GM18907 (cell line): Measurements from ENCODE around the gene GSTM2.

Source experiments
- ATAC-seq: cut with Tn5 transposase; IDR thresholded peaks from one replicate; pipeline ENCODE4 v1.9.1; 2021; ENCODE audit warnings: mild to moderate bottlenecking, moderate library complexity; ENCODE audit not compliant: unreplicated experiment

The GSTM2 gene

DNA sequence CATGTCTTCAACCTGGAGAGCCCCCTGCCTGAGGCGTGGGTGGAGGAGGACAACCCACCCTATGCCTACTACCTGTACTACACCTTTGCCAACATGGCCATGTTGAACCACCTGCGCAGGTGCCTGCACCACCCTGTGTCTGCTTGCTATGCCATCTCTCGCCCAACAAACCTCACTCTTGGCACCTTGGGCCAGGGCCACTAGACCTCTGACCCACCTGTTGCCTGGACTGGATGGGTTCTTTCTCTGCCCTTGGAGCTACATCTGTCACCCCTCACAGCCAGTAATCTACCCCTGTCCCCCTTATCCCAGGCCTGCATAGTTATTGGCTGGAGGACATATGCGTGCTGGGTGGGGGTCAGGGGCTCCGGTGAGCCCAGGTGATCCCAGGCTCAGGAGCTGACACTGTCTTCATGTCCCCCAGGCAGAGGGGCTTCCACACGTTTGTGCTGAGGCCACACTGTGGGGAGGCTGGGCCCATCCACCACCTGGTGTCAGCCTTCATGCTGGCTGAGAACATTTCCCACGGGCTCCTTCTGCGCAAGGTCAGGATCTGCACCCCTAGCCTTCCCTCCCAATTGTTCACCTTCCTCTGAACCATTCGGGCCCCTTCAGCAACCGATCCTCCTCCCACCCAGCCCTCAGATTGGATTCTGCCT is 38.4 kb upstream of the GSTM2 start:
- no peak for ATAC-seq

DNA sequence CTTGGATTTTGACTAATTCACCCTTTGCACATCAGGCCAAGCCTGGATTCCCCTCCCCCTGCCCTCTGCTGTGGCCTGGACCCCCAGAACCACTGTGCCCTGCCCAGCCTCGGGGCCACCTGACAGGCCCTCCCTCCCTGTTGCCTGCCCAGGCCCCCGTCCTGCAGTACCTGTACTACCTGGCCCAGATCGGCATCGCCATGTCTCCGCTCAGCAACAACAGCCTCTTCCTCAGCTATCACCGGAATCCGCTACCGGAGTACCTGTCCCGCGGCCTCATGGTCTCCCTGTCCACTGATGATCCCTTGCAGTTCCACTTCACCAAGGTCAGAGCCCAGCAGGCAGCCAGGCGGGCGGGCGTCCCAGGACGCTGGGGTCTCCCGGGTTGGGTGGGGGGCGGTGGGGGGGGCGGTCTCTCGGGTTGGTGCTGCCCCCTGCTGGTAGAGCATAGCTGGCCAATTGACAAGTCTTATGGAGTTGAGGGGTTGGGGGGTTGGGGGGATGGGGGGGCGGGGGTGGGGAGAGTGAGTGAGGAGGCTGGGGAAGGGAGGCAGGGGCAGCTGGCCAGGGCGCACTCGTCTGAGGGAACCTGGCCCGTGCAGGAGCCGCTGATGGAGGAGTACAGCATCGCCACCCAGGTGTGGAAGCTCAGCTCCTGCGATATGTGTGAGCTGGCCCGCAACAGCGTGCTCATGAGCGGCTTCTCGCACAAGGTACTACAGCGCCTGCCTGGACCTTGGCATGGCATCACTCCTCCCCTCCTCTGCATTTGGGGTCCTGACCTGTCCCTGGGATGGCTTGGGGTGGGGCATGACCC is 37.6 kb upstream of the GSTM2 start:
- ATAC-seq: no peak

DNA sequence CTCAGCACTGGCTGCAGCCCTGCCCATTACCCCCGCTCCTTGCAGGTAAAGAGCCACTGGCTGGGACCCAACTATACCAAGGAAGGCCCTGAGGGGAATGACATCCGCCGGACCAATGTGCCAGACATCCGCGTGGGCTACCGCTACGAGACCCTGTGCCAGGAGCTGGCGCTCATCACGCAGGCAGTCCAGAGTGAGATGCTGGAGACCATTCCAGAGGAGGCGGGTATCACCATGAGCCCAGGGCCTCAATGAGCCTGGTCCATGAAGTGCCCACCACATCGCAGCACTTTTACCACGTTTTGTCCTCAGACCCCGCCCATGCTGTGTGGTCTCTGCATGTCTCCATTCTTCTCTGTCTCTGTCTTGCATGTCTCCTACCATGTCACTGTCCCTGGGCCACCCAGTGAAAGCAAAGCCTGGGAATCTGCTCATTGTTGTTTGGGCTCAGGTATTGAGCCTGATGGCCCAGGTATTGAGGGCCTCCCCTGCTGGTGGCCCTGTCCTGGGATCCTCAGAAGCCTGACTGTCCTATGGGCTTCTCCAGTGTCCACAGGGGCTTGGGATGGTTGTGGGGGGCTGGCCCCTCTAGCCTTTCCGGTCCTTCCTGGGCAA is 36.9 kb upstream of the GSTM2 start:
- ATAC-seq: no peak

DNA sequence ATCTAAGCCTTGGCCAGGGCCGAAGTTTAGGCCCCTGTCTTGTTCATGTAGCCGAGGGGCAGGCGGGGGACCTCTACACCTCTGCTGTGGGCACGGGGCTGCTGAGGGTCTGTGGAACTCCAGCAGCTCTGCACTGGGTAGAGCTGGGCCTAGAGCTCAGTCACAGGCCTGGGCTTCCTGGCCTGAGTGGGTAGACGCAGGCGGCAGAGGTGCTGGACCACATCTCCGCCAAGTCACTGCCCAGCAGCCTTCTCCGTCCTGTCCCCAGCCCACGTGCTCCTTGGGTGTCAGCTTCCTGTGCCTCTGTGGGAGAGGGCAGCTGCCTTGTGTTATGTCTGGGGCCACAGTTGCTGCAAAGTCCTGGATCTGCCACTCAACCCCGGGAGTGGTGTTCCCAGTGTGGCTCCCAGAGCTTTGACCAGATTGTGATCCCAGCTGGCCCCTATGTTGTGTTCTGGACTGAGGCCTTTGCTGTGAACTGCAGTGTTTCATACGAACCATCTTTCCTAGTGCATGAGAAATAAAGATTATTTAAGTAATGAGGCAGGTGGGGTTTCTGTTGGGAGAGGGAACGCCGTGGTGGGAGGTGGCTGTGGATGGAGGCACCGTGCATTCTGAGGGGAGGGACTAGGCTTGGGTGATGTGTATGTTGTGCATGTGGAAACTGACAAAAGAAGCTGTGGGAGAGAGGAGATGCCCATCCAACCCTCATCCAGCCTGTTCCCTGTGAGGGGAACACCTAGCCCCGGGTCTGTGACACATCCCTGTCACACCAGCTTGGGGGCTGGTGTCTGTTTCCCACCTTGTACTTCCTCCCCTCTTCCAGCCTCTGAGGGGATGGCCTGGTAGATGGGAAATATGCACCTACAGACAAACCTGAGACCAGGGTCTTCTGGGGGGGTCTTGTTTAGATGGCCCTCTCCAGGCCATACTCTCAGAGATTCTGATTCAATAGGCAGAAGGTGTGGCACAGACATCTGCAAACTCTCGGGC is 36.0 kb upstream of the GSTM2 start:
- ATAC-seq: no peak

DNA sequence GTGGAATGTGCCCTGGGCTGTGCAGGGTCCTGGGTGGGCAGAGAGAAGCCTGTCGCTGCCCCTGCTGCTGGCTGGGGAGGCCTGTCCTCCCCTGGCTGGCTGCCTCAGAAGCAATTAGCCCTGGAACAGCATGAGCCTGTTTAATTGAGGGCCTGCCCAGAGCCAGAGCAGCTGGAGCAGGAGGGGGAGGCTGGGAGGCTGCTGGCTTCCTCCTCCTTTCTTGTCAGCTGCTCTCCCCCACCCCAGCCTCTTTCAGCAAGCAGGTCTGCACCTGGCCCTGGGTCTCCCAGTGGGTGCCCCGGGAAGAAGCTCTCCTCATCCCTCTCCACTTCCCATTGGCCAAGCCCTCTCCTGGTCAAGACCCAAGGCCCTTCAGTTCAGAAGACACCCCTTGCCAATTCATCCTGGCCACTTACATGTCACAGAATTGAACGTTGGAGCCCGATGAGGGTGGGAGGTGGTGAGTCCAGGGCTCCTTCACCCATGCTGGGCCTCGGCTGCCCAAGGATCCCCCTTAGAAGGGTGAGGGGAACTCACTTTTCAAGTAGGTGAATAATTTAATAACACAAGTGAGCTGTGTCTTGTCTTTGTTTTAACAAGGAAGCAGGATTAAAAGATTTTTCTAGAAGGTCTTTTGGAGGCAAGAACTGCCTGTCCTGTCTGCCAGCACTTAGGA is 35.0 kb upstream of the GSTM2 start:
- no peak for ATAC-seq

DNA sequence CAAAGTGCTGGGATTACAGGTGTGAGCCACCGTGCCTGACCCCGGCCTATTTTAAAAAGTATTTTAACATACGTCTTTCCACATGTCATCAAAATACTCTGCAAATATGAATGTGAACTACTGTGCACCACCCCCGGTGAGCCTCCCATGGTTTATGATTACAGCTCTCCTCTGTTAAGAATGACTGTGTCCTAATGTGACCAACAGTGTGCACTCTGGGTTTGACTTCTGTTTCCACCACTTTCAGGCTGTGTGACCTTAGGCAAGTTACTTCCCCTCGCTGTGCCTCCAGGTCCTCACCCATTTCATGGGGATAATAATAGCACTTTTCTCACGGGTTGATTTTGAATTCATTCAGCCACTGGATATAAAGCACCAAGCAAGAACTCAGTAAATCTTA is 33.6 kb upstream of the GSTM2 start:
- no peak for ATAC-seq

DNA sequence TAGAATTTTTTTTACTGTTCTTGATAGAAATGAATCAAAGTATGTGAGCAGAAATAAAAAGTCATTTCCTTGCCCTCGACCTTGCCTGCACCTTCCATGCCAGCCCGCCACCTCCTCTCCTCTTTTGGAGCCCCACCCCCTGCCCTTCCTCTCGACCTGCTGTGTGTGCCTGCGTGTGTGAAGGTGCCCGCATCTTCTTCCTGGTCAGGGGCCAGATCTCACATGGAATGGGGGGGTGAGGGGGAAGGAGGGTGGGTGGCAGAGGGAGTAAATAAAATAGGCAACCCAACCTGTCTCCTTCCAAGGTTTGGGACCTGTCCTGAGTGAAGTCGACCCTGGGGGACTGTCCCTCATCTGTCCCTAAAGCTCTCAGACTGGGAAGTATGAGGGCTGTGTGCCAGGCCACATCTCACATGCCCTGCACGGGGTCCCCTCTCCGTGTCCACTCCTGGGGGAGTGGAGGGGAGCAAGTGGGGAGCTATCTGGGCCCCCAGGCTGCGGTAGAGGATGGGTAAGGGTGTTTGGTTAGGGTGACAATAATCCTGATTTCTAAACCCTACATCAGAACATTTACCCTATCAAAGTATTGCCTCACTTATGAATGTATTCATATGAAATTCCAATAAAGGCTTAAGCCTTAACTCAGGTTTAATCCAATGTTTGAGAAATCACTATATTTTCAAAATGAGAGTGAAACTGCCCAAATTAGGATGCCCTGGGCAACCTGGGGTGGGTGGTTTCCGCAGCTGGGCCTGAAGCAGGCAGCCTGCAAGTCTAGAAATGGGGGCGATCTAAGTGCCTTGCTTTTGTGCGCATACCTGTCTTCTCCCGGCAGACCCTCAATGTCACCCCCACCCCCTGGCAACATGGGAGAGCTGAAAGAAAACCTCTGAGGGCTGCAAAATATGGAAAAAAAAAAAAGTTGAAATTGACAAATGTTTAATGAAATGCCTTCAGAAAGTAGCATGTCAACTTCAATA is 32.8 kb upstream of the GSTM2 start:
- no peak for ATAC-seq

DNA sequence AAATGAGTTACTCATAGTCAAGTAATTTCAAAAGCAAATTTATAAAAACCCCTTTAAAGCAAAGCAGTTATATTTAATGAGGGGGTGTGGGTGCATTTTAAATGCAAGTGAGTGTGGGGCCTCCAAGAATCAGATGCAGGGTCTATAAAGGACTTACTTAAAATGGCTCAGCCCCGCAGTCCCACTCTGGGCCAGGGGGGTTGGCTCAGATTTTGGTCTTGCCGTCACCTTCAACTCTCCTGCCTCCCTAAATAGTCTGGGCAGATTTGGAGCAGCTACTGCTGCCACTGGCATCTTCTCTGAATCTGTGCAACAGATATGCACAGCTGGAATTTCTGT is 32.0 kb upstream of the GSTM2 start:
- ATAC-seq: no peak

DNA sequence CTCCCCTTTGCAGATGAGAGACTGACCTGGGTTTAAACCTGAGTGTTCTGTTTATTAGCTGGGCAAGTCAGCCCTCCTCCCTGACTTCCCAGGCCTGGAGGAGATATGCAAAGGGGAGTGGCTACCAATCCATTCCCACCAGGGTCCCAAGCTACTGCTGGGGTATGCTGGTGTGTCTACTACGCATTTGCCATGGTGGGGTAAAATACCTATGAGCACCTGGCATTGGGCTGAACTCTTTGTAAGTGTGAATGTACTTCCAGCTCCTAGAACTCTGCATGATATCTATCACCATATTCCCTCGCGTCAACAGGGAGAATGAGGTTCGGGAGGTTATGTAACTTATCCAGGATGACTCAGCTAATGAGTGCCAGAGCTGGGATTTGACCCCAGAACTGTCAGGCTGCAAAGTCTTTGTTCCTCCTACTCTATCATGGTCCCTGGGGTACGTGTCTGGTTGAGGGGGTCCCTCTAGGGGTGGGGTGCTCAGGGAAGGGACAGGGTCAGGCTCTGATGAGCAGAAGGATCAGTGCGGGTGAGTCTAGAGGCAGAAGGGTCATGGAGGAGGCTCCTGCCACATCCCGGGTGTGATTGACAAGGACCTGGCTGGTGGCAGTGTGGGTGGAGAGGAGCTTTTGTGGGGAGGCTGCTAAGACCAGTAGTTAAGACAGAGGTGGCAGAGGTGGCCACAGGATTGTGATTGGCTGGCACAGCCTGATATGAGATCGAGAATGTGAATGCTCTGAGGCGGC is 31.5 kb upstream of the GSTM2 start:
- no peak for ATAC-seq

DNA sequence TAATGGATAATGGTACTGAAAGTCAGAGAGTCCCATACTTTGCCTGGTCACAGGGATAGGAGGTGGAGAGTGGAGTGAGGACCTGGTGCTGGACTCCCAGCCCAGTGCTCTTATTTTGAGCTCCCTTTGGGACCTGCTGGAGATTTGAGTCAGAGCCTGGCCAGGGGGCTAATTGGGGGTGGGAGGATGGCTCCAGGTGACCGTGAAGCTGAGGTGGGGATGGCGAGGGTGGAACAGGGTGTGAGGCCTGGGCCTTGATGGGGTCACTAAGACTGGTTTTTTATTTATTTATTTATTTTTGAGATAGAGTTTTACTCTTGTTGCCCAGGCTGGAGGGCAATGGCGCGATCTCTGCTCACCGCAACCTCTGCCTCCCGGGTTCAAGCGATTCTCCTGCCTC is 30.4 kb upstream of the GSTM2 start:
- ATAC-seq: no peak

DNA sequence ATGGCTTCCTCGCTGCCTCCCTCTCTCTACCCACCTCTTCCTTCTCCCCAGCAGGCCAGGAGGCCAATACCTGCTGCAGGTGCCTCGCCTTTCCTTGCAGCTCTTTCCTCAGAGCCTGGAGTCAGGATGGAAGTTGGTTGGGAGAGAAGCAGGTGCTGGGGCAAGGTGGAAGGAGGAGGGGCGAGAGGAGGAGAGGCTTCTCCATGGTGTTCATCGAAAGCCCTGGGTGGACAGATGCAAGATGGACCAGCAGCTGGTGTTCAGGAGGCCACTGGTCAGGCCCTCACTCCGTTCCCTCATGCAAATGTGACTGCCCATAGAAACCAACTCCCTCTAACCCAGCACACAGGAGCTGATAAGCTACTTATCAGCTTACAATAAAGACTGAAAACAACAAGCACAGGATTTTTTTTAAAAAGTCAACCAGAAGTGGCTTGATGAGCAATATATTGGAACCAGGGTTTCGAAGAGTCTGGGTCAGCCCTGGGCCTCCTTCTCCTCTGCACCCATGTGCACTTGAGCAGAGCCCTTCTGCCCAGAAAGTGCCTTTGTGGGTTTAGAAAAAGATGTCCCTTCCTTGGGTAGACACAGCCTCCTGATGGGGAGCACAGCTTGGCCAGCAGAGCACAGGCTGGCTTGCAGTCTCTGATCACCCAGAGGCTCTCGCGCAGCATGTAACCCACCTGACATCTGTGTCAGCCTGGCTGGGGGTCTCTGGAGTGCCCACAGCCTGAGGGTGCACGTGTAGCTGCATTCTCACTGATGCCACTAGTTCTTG is 28.6 kb upstream of the GSTM2 start:
- no peak for ATAC-seq

DNA sequence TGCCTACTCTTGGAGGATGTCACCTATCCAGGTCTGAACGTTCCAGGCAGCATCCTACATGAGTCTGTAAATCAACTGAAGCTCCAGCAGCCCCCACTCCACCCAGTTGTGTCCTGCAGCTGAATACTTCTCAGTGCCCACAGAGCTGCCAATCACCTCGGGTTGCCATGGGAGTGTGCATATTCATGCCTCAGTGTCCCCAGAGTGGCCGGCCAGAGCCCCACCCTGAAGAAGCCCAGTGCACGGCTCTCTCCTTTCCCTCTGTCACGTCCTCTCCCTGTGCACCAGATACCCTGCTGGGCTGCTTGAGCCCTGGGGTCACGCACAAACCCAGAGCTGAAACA is 28.0 kb upstream of the GSTM2 start:
- peak; percentile 10 for ATAC-seq

DNA sequence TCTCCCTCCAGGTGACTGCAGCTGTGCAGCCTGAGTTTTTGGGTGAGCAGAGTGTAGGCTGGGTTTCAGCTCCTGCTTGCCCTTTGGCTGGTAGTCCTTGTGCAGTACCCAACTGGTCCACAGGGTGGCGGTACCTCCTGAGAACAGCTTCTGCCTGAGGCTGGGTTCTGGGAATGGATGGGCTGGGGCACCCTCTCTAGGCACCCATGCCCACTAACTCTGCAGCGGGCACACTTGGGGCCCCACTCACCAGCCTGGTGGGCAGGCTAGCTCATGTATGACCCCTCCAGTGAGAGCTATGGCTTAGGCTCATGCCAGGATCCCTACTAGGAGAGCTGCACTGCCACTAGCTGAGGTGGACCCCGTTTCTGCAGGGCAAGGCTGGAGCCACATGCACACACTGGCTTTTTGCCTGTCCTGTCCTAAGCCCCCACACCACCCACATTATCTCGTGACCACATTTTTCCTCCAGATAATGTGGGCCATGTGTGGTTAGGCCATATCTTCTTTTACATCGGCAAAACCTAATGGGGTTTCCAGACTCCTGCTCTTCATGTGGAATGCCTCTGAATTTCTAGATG is 27.5 kb upstream of the GSTM2 start:
- peak; percentile 66 for ATAC-seq

DNA sequence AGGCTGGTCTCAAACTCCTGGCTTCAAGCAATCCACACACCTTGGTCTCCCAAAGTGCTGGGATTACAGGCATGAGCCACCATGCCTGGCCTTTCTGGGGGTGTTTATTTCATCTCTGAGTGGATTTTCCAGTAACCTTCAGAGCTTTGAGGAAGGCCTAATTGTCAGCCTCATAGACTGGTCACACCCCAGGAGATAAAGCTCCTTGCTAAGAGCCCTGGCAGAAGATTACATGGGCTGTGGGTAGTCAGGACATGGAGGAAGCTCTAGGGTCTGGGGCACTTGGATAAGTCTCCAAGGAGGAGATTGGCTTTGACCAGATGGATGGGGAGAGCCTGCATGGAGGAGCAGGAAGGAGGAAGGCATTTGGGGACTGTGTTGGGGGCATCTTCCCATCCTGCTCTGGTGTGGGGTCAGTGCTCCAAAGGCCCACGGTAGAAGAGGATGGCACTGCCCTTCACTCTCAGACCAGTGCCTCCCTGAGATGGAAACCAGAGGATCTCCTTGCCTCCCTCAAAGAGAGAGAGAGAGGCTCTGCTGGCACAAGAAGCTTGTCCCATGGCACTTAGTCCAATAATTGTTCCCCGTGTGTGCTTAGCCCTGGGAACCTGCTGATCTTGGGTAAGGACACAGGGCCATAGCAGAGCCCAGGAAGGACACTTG is 26.6 kb upstream of the GSTM2 start:
- ATAC-seq: no peak

DNA sequence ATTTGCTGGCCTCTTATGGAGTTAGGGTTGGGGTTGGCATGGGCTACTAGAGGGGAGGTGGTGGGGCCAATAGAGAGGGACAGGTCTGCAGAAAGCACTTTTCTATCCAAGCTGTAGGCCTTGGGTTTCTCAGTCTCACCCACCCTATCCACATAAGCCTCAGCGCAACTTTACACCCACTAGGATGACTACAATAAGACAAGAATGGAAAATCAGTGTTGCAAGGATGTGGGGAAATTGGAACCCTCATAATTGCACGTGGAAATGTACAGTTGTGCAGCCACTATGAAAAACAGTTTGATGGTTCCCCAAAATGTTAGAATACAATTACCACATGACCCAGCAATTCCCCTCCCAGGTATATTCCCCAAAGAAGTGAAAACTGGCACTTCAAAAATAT is 26.0 kb upstream of the GSTM2 start:
- no peak for ATAC-seq

DNA sequence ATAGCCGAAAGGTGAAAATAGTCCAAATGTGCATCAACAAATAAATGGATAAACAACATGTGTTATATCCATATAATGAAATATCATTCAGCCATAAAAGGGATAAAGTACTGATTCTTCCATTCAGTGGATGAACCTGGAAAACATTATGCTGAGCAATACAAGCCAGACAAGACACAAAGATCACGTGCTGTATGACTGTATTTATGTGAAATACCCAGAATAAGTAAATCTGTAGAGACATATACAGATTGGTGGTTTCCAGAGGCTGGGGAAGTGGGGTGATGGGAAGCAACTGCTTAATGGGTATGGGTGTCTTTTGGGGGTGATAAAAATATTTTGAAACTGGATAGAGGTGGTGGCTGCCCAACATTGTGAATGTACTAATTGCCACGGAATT is 25.2 kb upstream of the GSTM2 start:
- ATAC-seq: no peak
